PFSK-1 (cell line): ENCODE data around the gene DCLRE1B.

Experiments used
- FOXP2 ChIP-seq: optimal IDR thresholded peaks from 2 replicates; pipeline ENCODE3; 2011; ENCODE audit warnings: borderline replicate concordance, control low read depth, inconsistent platforms; ENCODE audit not compliant: insufficient read depth; ENCODE audit errors: extremely low read length, extremely low read depth
- POLR2AphosphoS5 ChIP-seq: IDR thresholded peaks from 2 replicates; pipeline ENCODE4 v1.6.1; 2012; ENCODE audit warnings: low read depth, mild to moderate bottlenecking, control low read depth, low read length, moderate library complexity
- REST ChIP-seq, 2 experiments: IDR thresholded peaks; 2 replicates each; pipeline versions ENCODE4 v1.6.1 to v1.8.0; 2011 to 2012; ENCODE audit warnings: low read depth in 2 of 2, low read length in 2 of 2, control low read depth in 1 of 2, inconsistent platforms in 1 of 2, mild to moderate bottlenecking in 1 of 2, moderate library complexity in 1 of 2; ENCODE audit not compliant: insufficient read depth in 1 of 2
- SIN3A ChIP-seq: IDR thresholded peaks from 2 replicates; pipeline ENCODE4 v1.6.1; 2012; ENCODE audit warnings: mild to moderate bottlenecking, low read length, moderate library complexity, borderline replicate concordance; ENCODE audit not compliant: insufficient read depth
- TAF1 ChIP-seq: IDR thresholded peaks from 2 replicates; pipeline ENCODE4 v1.6.1; 2012; ENCODE audit warnings: low read length, control low read depth, borderline replicate concordance; ENCODE audit not compliant: insufficient read depth

The DCLRE1B gene

GRCh38 chr1:113949007-113949406 lies 43.9 kb downstream of the DCLRE1B start:
- TF ChIP-seq SIN3A (no peak), TAF1 (no peak), FOXP2 (no peak)

- TF ChIP-seq REST (IDR thresholded peaks at IDR 0.05; ENCODE audit: insufficient read depth in 1 of 2, low read depth in 2 of 2, low read length in 2 of 2) (no peak), SIN3A (no peak), POLR2AphosphoS5 (no peak), FOXP2 (no peak), TAF1 (no peak)
Observed at GRCh38 chr1:113950908-113951307, 45.8 kb downstream of the DCLRE1B start.

GRCh38 chr1:113951719-113952118 lies 46.6 kb downstream of the DCLRE1B start:
- TF ChIP-seq TAF1 (no peak), POLR2AphosphoS5 (no peak), FOXP2 (no peak), REST (IDR thresholded peaks at IDR 0.05; ENCODE audit: insufficient read depth in 1 of 2, low read depth in 2 of 2, low read length in 2 of 2) (no peak), SIN3A (no peak)

GRCh38 chr1:113957984-113958383 lies 52.9 kb downstream of the DCLRE1B start:
- TF ChIP-seq REST (IDR thresholded peaks at IDR 0.05; ENCODE audit: insufficient read depth in 1 of 2, low read depth in 2 of 2, low read length in 2 of 2) (no peak), SIN3A (no peak), POLR2AphosphoS5 (no peak), FOXP2 (no peak), TAF1 (no peak)

GRCh38 chr1:113958691-113959090 lies 53.6 kb downstream of the DCLRE1B start:
- TF ChIP-seq POLR2AphosphoS5: no peak
- TF ChIP-seq FOXP2: no peak
- TF ChIP-seq SIN3A: no peak
- no peak for TF ChIP-seq REST (IDR thresholded peaks at IDR 0.05; ENCODE audit: insufficient read depth in 1 of 2, low read depth in 2 of 2, low read length in 2 of 2)
- no peak for TF ChIP-seq TAF1
